Measurements from ENCODE around the gene SYT13. TPM values are rescaled to one million over a fixed set of nuclear protein-coding genes. Genes with fewer than 3 reads are reported as not detected.
A peak's percentile ranks its signal among the peaks of the same experiment; 100 is the strongest.

SYT13 gene
- total and polyA plus RNA-seq, 12 donors: 0.51 to 7.7 (median 2.3) TPM

- Histone ChIP-seq H3K4me3 (no peak overlapping the region), H3K36me3 (no peaks in the 10 kb centered on the region), H3K27ac (no peak overlapping the region), H3K27me3 (peaks cover 4 to 84% (median 73%) of the 10 kb centered on the region in 7 donors), H3K4me1 (peaks cover 0 to 7% (median 5%) of the 10 kb centered on the region in 9 donors), H3K9me3 (peaks cover 0 to 9% (median 0%) of the 10 kb centered on the region in 11 donors)
- ATAC-seq: no peak
- intact Hi-C loops (cut with DNase I): no loop called here
- no peak for DNase-seq
- TF ChIP-seq, protein P1, sequence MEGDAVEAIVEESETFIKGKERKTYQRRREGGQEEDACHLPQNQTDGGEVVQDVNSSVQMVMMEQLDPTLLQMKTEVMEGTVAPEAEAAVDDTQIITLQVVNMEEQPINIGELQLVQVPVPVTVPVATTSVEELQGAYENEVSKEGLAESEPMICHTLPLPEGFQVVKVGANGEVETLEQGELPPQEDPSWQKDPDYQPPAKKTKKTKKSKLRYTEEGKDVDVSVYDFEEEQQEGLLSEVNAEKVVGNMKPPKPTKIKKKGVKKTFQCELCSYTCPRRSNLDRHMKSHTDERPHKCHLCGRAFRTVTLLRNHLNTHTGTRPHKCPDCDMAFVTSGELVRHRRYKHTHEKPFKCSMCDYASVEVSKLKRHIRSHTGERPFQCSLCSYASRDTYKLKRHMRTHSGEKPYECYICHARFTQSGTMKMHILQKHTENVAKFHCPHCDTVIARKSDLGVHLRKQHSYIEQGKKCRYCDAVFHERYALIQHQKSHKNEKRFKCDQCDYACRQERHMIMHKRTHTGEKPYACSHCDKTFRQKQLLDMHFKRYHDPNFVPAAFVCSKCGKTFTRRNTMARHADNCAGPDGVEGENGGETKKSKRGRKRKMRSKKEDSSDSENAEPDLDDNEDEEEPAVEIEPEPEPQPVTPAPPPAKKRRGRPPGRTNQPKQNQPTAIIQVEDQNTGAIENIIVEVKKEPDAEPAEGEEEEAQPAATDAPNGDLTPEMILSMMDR (IDR thresholded peaks at IDR 0.05): no peak
- 75 to 90% methylated on average over 1 of the region's 1 CpG for WGBS, 2 donors
These were observed 3.2 kb upstream of the SYT13 start for GRCh38 chr11:45289369-45289768.

DNA sequence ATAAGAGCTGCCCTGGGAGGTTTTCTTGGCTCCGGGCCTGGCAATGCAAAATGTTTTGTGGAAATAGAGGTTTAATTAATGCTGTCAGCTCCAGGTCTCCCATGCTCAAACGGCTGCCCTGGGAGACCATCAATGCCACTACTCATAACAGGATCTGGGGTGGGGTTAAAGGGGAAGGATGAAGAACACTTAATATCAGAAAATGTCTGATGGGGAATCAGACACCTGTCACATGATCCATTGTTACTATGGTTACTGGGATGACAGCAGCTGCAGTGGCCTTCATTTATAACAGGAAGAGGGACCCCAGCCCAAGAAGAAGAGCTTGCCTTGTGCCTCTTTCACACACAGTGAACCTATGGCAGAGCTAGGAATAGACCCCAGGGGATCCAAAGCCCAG is 2.2 kb upstream of the SYT13 start:
- ATAC-seq (no peak), DNase-seq (no peak)
- Histone ChIP-seq H3K27ac (no peak overlapping the region), H3K27me3 (peaks cover 4 to 93% (median 74%) of the 10 kb centered on the region in 7 donors), H3K4me1 (peaks cover 0 to 7% (median 5%) of the 10 kb centered on the region in 9 donors), H3K4me3 (no peak overlapping the region), H3K36me3 (no peaks in the 10 kb centered on the region), H3K9me3 (peaks cover 0 to 9% (median 0%) of the 10 kb centered on the region in 11 donors)
- 55 to 64% methylated on average over 2 of the region's 2 CpGs for WGBS, 2 donors
- TF ChIP-seq, protein P1 (IDR thresholded peaks at IDR 0.05): no peak
- intact Hi-C loops (cut with DNase I): no loop called here

GRCh38 chr11:45287316-45287903 is 1.3 kb upstream of the SYT13 start:
- ATAC-seq: no peak
- 80 to 86% methylated on average over 3 of the region's 3 CpGs for WGBS, 2 donors
- DNase-seq: no peak
- TF ChIP-seq, protein P1 (IDR thresholded peaks at IDR 0.05): no peak
- H3K27me3 ChIP-seq: peaks cover 4 to 92% (median 82%) of the 10 kb centered on the region in 7 donors
- H3K9me3 ChIP-seq: peaks cover 0 to 9% (median 0%) of the 10 kb centered on the region in 11 donors
- H3K27ac ChIP-seq: no peak overlapping the region
- no peaks in the 10 kb centered on the region for H3K36me3 ChIP-seq
- H3K4me3 ChIP-seq: no peak overlapping the region
- peaks cover 0 to 7% (median 5%) of the 10 kb centered on the region in 9 donors for H3K4me1 ChIP-seq
- intact Hi-C loops (cut with DNase I): loop anchor here in 1 of 10 donors (2.0 kb wide), 1 partner anchor 77 kb away; no protein-coding TSS in a partner anchor

DNA sequence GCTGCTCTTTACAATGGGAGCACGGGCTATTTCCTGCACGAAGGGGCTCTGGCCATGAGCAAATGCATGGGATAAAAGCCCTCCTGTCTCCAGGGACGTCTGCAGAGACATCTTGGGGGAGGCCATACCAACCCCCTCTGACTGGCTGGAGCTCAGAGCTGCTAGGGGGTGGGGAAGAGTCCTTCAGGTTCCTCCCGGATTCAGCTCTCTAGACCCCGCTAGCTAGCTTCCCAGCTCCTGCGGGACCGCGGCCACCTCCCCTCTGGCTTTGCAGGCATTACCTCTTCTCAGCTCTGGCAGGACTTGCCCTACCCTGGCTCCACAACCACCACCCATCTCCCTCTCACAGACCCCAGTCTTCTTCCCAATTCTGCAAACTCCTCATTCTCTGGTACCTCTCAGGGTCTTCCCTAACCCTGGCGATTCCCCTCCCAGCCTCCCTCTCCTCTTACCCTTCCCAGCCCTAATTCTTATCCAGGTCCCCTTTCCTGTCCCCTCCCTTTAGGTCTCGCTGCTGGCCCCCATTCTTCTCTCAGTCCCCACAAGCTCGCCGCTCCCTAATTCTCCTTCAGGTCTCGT is 802 bp downstream of the SYT13 start:
- Histone ChIP-seq H3K36me3 (no peaks in the 10 kb centered on the region), H3K27me3 (peaks cover 4 to 88% (median 70%) of the 10 kb centered on the region in 7 donors), H3K4me1 (peaks cover 0 to 7% (median 5%) of the 10 kb centered on the region in 9 donors), H3K9me3 (peaks cover 0 to 9% (median 0%) of the 10 kb centered on the region in 11 donors), H3K4me3 (peak overlapping the region in 1 of 10 donors; percentile 17), H3K27ac (no peak overlapping the region)
- WGBS, 2 donors: 17% methylated on average over 13 of the region's 13 CpGs
- TF ChIP-seq, protein P1 (IDR thresholded peaks at IDR 0.05): no peak
- no peak for DNase-seq
- intact Hi-C loops (cut with DNase I): no loop called here
- ATAC-seq: no peak
